ENCODE results near the gene WFDC1. TPM values are rescaled to one million over a fixed set of nuclear protein-coding genes. Genes with fewer than 3 reads are reported as not detected.

Gene WFDC1
- total RNA-seq, 1 experiment from 2014 or later: not detected

- Mint-ChIP-seq H3K36me3 (ENCODE audit: insufficient read depth, unreplicated experiment) (no peaks in the 10 kb centered on the region), H3K4me3 (ENCODE audit: low read depth, unreplicated experiment) (no peak overlapping the region), H3K27ac (ENCODE audit: unreplicated experiment) (no peak overlapping the region), H3K4me1 (ENCODE audit: low read depth, unreplicated experiment) (no peaks in the 10 kb centered on the region), H3K27me3 (ENCODE audit: unreplicated experiment) (peaks cover 58% of the 10 kb centered on the region), H3K9me3 (ENCODE audit: low read depth, unreplicated experiment) (no peaks in the 10 kb centered on the region)
- BruUV-seq (replicated peaks): no TSS peak
- no peak for DNase-seq
- CTCF ChIA-PET: no interaction called here
- intact Hi-C loops (cut with micrococcal nuclease; ENCODE audit: unreplicated experiment): no loop called here
- no peak for TF ChIP-seq CTCF (IDR thresholded peaks at IDR 0.05; ENCODE audit: unreplicated experiment)
Measured at GRCh38 chr16:84315422-84315821, 20.7 kb downstream of the WFDC1 start.

- CTCF ChIA-PET: no interaction called here
- BruUV-seq (replicated peaks): no TSS peak
Measured at GRCh38 chr16:84318091-84318975, 23.7 kb downstream of the WFDC1 start.

GRCh38 chr16:84319146-84319760 is 24.6 kb downstream of the WFDC1 start:
- no peak for TF ChIP-seq CTCF (IDR thresholded peaks at IDR 0.05; ENCODE audit: unreplicated experiment)
- DNase-seq: no peak
- no peak overlapping the region for H3K27ac Mint-ChIP-seq (ENCODE audit: unreplicated experiment)
- no peak overlapping the region for H3K4me3 Mint-ChIP-seq (ENCODE audit: low read depth, unreplicated experiment)
- CTCF ChIA-PET: no interaction called here
- H3K9me3 Mint-ChIP-seq (ENCODE audit: low read depth, unreplicated experiment): no peaks in the 10 kb centered on the region
- no peaks in the 10 kb centered on the region for H3K36me3 Mint-ChIP-seq (ENCODE audit: insufficient read depth, unreplicated experiment)
- H3K4me1 Mint-ChIP-seq (ENCODE audit: low read depth, unreplicated experiment): no peaks in the 10 kb centered on the region
- intact Hi-C loops (cut with micrococcal nuclease; ENCODE audit: unreplicated experiment): no loop called here
- no TSS peak for BruUV-seq (replicated peaks)
- H3K27me3 Mint-ChIP-seq (ENCODE audit: unreplicated experiment): peaks cover 37% of the 10 kb centered on the region

More at GRCh38 chr16:84318091-84318975, 23.7 kb downstream of the WFDC1 start:
- DNase-seq: no peak
- H3K36me3 Mint-ChIP-seq (ENCODE audit: insufficient read depth, unreplicated experiment): no peaks in the 10 kb centered on the region
- H3K27me3 Mint-ChIP-seq (ENCODE audit: unreplicated experiment): peaks cover 46% of the 10 kb centered on the region
- intact Hi-C loops (cut with micrococcal nuclease; ENCODE audit: unreplicated experiment): no loop called here
- TF ChIP-seq CTCF (IDR thresholded peaks at IDR 0.05; ENCODE audit: unreplicated experiment): no peak
- H3K4me1 Mint-ChIP-seq (ENCODE audit: low read depth, unreplicated experiment): no peaks in the 10 kb centered on the region
- no peaks in the 10 kb centered on the region for H3K9me3 Mint-ChIP-seq (ENCODE audit: low read depth, unreplicated experiment)
- no peak overlapping the region for H3K4me3 Mint-ChIP-seq (ENCODE audit: low read depth, unreplicated experiment)
- H3K27ac Mint-ChIP-seq (ENCODE audit: unreplicated experiment): no peak overlapping the region

GRCh38 chr16:84320511-84320910 is 25.8 kb downstream of the WFDC1 start:
- intact Hi-C loops (cut with micrococcal nuclease; ENCODE audit: unreplicated experiment): no loop called here
- Mint-ChIP-seq H3K27me3 (ENCODE audit: unreplicated experiment) (peaks cover 24% of the 10 kb centered on the region), H3K4me1 (ENCODE audit: low read depth, unreplicated experiment) (no peaks in the 10 kb centered on the region), H3K27ac (ENCODE audit: unreplicated experiment) (no peak overlapping the region), H3K36me3 (ENCODE audit: insufficient read depth, unreplicated experiment) (no peaks in the 10 kb centered on the region), H3K9me3 (ENCODE audit: low read depth, unreplicated experiment) (no peaks in the 10 kb centered on the region), H3K4me3 (ENCODE audit: low read depth, unreplicated experiment) (no peak overlapping the region)
- CTCF ChIA-PET: no interaction called here
- DNase-seq: no peak
- TF ChIP-seq CTCF (IDR thresholded peaks at IDR 0.05; ENCODE audit: unreplicated experiment): no peak
- BruUV-seq (replicated peaks): no TSS peak

Data from Calu3 (cell line).